ENCODE data around the gene EMC6.

EMC6 gene

GRCh38 chr17:3632287-3632686 lies 36.3 kb upstream of the EMC6 start:
- TF ChIP-seq, protein P1, sequence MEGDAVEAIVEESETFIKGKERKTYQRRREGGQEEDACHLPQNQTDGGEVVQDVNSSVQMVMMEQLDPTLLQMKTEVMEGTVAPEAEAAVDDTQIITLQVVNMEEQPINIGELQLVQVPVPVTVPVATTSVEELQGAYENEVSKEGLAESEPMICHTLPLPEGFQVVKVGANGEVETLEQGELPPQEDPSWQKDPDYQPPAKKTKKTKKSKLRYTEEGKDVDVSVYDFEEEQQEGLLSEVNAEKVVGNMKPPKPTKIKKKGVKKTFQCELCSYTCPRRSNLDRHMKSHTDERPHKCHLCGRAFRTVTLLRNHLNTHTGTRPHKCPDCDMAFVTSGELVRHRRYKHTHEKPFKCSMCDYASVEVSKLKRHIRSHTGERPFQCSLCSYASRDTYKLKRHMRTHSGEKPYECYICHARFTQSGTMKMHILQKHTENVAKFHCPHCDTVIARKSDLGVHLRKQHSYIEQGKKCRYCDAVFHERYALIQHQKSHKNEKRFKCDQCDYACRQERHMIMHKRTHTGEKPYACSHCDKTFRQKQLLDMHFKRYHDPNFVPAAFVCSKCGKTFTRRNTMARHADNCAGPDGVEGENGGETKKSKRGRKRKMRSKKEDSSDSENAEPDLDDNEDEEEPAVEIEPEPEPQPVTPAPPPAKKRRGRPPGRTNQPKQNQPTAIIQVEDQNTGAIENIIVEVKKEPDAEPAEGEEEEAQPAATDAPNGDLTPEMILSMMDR (IDR thresholded peaks at IDR 0.05; ENCODE audit: insufficient read depth, missing control alignments), result no peak
- no peak for DNase-seq (ENCODE audit: insufficient read length, low spot score)
- no peak for FAIRE-seq

DNA sequence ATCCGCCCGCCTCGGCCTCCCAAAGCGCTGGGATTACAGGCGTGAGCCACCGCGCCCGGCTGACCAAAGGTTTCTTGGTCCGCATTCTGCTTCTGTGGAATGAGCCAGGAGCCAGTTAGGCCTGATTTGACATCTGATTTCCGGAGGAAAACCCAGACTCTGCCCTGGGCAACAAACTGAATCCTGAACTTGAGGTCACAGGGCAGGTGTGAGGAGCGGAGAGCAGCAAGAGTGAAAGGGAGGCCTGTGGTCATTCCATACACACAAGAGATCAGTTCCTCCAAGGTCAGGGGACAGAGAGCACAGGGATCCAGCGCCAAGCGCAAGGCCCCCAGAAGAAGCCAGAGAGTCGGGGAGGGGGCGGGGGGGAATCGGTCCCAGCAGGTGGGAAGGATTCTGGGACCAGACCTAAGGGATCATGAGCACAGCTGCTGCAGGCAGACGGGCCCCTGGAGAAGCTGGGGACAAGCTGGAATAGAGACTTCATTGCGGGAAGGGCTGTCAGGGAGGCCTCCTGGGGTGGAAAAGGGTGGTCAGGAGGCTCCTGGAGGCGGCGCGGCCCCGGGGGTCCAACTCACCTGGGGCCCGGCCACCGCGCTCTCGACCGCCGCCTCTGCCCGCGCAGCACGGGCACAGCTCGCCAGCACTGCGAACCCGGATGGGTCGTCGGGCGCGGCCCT lies 33.0 kb upstream of the EMC6 start:
- FAIRE-seq (no peak), DNase-seq (ENCODE audit: insufficient read length, low spot score) (no peak)
- TF ChIP-seq, protein P1 (IDR thresholded peaks at IDR 0.05; ENCODE audit: insufficient read depth, missing control alignments), result no peak

- TF ChIP-seq, protein P1 (IDR thresholded peaks at IDR 0.05; ENCODE audit: insufficient read depth, missing control alignments), result no peak
- DNase-seq (ENCODE audit: insufficient read length, low spot score) (peak; percentile 97), FAIRE-seq (no peak)
Measured at GRCh38 chr17:3636154-3636907, 32.3 kb upstream of the EMC6 start, which contains the start of the genes CTNS and SHPK. Gene CTNS (plus strand): TSS chr17:3636760. CDS start chr17:3640207, 3,447 bp downstream. Gene SHPK (minus strand): TSS chr17:3636250. CDS start chr17:3636219, 31 bp downstream.

DNA sequence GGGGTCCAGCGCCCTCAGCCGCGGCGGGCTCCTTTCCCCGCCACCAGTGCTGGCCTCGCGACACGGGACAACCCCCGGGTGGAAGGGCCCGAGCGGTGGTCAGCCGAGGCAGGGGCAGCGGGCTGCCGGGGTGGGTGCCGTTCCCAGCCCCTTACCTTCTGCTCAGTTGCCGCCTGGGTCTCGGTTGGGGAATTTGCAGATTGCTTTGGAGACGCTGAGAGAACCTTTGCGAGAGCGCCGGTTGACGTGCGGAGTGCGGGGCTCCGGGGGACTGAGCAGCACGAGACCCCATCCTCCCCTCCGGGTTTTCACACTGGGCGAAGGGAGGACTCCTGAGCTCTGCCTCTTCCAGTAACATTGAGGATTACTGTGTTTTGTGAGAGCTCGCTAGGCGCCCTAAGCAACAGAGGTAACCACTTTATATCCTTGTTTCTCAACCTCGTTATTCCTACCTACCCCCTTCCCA lies 31.7 kb upstream of the EMC6 start:
- no peak for FAIRE-seq
- no peak for DNase-seq (ENCODE audit: insufficient read length, low spot score)
- TF ChIP-seq, protein P1 (IDR thresholded peaks at IDR 0.05; ENCODE audit: insufficient read depth, missing control alignments), result no peak

DNA sequence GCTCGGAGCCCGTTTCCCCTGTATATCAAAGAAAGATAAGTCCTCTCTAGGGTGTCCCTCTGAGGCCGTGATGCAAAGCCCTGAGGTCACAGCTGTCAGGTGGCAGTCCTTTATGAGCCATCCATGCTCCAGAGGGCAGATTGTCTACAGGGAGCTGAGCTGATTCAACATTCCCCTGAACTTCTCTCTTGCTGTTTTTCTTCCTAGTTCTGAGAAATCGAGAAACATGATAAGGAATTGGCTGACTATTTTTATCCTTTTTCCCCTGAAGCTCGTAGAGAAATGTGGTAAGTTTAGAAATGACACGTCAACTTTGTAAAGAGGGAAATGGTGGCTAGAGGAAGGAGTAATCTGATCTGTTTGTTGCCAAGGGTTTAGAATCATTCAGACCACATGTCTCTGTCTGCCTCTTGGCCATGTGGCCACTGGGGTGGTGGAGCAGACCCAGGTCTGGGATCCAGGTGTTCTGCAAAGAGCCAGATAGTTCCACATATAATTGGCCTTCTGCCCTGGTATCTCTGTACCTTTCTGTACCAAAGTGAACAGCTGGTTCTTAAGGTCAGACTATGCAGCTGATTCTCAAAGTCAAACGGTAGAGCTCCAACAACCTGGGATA lies 28.5 kb upstream of the EMC6 start:
- FAIRE-seq (no peak), DNase-seq (ENCODE audit: insufficient read length, low spot score) (no peak)
- TF ChIP-seq, protein P1 (IDR thresholded peaks at IDR 0.05; ENCODE audit: insufficient read depth, missing control alignments), result no peak

DNA sequence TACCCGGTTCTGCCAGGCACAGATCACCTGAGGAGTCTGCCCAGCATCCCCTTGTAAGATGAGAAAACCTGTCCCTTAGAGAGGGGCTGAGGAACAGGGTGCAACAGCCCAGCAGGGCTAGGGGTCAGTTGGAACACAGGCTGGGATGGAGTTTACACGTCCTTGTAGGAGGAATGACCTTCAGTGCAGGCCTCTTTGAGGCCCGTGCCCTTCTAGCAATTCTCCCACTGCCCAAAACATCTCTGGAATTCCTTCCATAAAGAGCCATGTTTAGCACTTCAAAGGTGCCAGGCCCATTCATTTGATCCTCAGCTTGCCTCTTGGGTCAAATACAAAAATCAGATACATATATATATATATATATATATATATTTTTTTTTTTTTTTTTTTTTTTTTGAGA lies 27.6 kb upstream of the EMC6 start:
- DNase-seq (ENCODE audit: insufficient read length, low spot score) (no peak), FAIRE-seq (no peak)
- TF ChIP-seq, protein P1 (IDR thresholded peaks at IDR 0.05; ENCODE audit: insufficient read depth, missing control alignments), result no peak
